Trophoblast cell (in vitro differentiated cells and primary cell): ENCODE results near the gene SESN1.
A peak's percentile ranks its signal among the peaks of the same experiment; 100 is the strongest.

Source experiments
- DNase-seq, 2 donors: peaks; one replicate each; pipeline ENCODE4 v3.0.0-alpha.2; 2016
- H2AFZ ChIP-seq: 2 replicates; pipeline ENCODE4 v1.6.1; 2013; ENCODE audit warnings: low read length, moderate library complexity, mild to moderate bottlenecking; ENCODE audit not compliant: insufficient read depth, poor library complexity
- H2AK5ac ChIP-seq: 2 replicates; pipeline ENCODE4 v1.6.1; 2013; ENCODE audit warnings: mild to moderate bottlenecking, low read length
- H2BK120ac ChIP-seq: 2 replicates; pipeline ENCODE4 v1.6.1; 2013; ENCODE audit warnings: low read length, mild to moderate bottlenecking, moderate library complexity; ENCODE audit not compliant: insufficient read depth, poor library complexity
- H2BK12ac ChIP-seq: 2 replicates; pipeline ENCODE4 v1.6.1; 2013; ENCODE audit warnings: mild to moderate bottlenecking, low read length, moderate library complexity
- H2BK5ac ChIP-seq: 2 replicates; pipeline ENCODE4 v1.6.1; 2013; ENCODE audit warnings: low read length, low read depth, moderate library complexity, mild to moderate bottlenecking; ENCODE audit not compliant: poor library complexity
- H3K14ac ChIP-seq: 2 replicates; pipeline ENCODE4 v1.6.1; 2013; ENCODE audit warnings: mild to moderate bottlenecking, low read length
- H3K18ac ChIP-seq: 2 replicates; pipeline ENCODE4 v1.6.1; 2013; ENCODE audit warnings: mild to moderate bottlenecking, low read length
- H3K23ac ChIP-seq: 2 replicates; pipeline ENCODE4 v1.6.1; 2013; ENCODE audit warnings: low read length
- H3K27ac ChIP-seq: 2 replicates; pipeline ENCODE4 v1.5.1; 2013; ENCODE audit warnings: low read depth, mild to moderate bottlenecking, inconsistent platforms, low read length, moderate library complexity
- H3K27me3 ChIP-seq: 2 replicates; pipeline ENCODE4 v1.6.1; 2013; ENCODE audit warnings: inconsistent platforms, mild to moderate bottlenecking, low read length, moderate library complexity; ENCODE audit not compliant: insufficient read depth
- H3K36me3 ChIP-seq, 2 experiments: 1 replicate in 1 of 2; 2 replicates in 1 of 2; pipeline ENCODE4 v1.6.1; 2013; ENCODE audit warnings: low read length in 2 of 2, mild to moderate bottlenecking in 2 of 2, moderate library complexity in 1 of 2; ENCODE audit not compliant: insufficient read depth in 2 of 2, control insufficient read depth in 1 of 2
- H3K4ac ChIP-seq: 2 replicates; pipeline ENCODE4 v1.6.1; 2013; ENCODE audit warnings: low read depth, mild to moderate bottlenecking, low read length, moderate library complexity
- H3K4me1 ChIP-seq, 2 experiments: 1 replicate in 1 of 2; 2 replicates in 1 of 2; pipeline ENCODE4 v1.6.1; 2013; ENCODE audit warnings: low read length in 2 of 2, mild to moderate bottlenecking in 2 of 2, moderate library complexity in 1 of 2; ENCODE audit not compliant: insufficient read depth in 2 of 2, control insufficient read depth in 1 of 2
- H3K4me2 ChIP-seq: 2 replicates; pipeline ENCODE4 v1.6.1; 2013; ENCODE audit warnings: inconsistent platforms, mild to moderate bottlenecking, low read length, moderate library complexity
- H3K4me3 ChIP-seq: 2 replicates; pipeline ENCODE4 v1.5.1; 2013; ENCODE audit warnings: mild to moderate bottlenecking, low read depth, low read length, inconsistent platforms
- H3K79me1 ChIP-seq: one replicate; pipeline ENCODE4 v1.6.1; 2013; ENCODE audit warnings: low read length
- H3K79me2 ChIP-seq: 2 replicates; pipeline ENCODE4 v1.6.1; 2013; ENCODE audit warnings: low read length, mild to moderate bottlenecking; ENCODE audit not compliant: control insufficient read depth, insufficient read depth, poor library complexity
- H3K9ac ChIP-seq: 2 replicates; pipeline ENCODE4 v1.6.1; 2013; ENCODE audit warnings: mild to moderate bottlenecking, low read length
- H3K9me3 ChIP-seq: 2 replicates; pipeline ENCODE4 v1.6.1; 2013; ENCODE audit warnings: low read depth, mild to moderate bottlenecking, control low read depth, inconsistent platforms, low read length; ENCODE audit not compliant: insufficient read depth
- H4K12ac ChIP-seq: 2 replicates; pipeline ENCODE4 v1.6.1; 2013; ENCODE audit warnings: low read depth, mild to moderate bottlenecking, low read length, moderate library complexity
- H4K8ac ChIP-seq: 2 replicates; pipeline ENCODE4 v1.6.1; 2013; ENCODE audit warnings: low read depth, mild to moderate bottlenecking, low read length, moderate library complexity
- H4K91ac ChIP-seq: one replicate; pipeline ENCODE4 v1.6.1; 2013; ENCODE audit warnings: low read depth, mild to moderate bottlenecking, low read length, moderate library complexity
- WGBS: extraction: QIAGEN DNeasy Blood & Tissue Kit; methylation state at CpG from one replicate; pipeline ENCODE4 v1.1.7; 2013; ENCODE audit warnings: missing lambda C conversion rate; ENCODE audit not compliant: insufficient read length, insufficient coverage; ENCODE audit errors: extremely low coverage; 5-methylcytosine and 5-hydroxymethylcytosine counted together

Gene SESN1

GRCh38 chr6:108966251-108966650 is 128.4 kb downstream of the SESN1 start:
- no CpG with 5 or more reads among the region's 5 CpGs for WGBS
- Histone ChIP-seq H2AFZ (no peak overlapping the region), H3K4me2 (no peak overlapping the region), H4K91ac (no peak overlapping the region), H3K27ac (no peak overlapping the region), H3K4me1 (peaks cover 5 to 11% of the 10 kb centered on the region in 2 experiments), H3K36me3 (no peaks in the 10 kb centered on the region), H2BK5ac (no peak overlapping the region), H3K79me2 (no peaks in the 10 kb centered on the region), H3K4ac (no peak overlapping the region), H3K79me1 (peaks cover 2% of the 10 kb centered on the region), H2AK5ac (no peak overlapping the region), H3K4me3 (no peak overlapping the region), H4K8ac (no peak overlapping the region), H2BK12ac (no peak overlapping the region), H3K27me3 (no peaks in the 10 kb centered on the region), H4K12ac (no peak overlapping the region), H3K9me3 (no peaks in the 10 kb centered on the region), H3K23ac (no peak overlapping the region), H3K14ac (no peak overlapping the region), H3K18ac (no peak overlapping the region), H2BK120ac (no peak overlapping the region), H3K9ac (no peak overlapping the region)
- DNase-seq: peak; percentile 28 to 66

GRCh38 chr6:108961985-108962384 is 132.7 kb downstream of the SESN1 start:
- no peaks in the 10 kb centered on the region for H3K79me1 ChIP-seq
- peaks cover 2 to 4% of the 10 kb centered on the region in 2 experiments for H3K4me1 ChIP-seq
- no CpG with 5 or more reads among the region's 6 CpGs for WGBS
- no peak overlapping the region for H2BK12ac ChIP-seq
- H4K12ac ChIP-seq: no peak overlapping the region
- H3K4me3 ChIP-seq: no peak overlapping the region
- no peak overlapping the region for H4K91ac ChIP-seq
- H3K23ac ChIP-seq: no peak overlapping the region
- no peak overlapping the region for H3K14ac ChIP-seq
- DNase-seq: no peak
- H3K36me3 ChIP-seq: no peaks in the 10 kb centered on the region
- no peak overlapping the region for H3K27ac ChIP-seq
- H3K4me2 ChIP-seq: no peak overlapping the region
- no peak overlapping the region for H3K18ac ChIP-seq
- H4K8ac ChIP-seq: no peak overlapping the region
- no peak overlapping the region for H2BK5ac ChIP-seq
- H3K4ac ChIP-seq: no peak overlapping the region
- no peaks in the 10 kb centered on the region for H3K9me3 ChIP-seq
- H2BK120ac ChIP-seq: no peak overlapping the region
- H3K27me3 ChIP-seq: no peaks in the 10 kb centered on the region
- no peaks in the 10 kb centered on the region for H3K79me2 ChIP-seq
- H3K9ac ChIP-seq: no peak overlapping the region
- H2AK5ac ChIP-seq: no peak overlapping the region
- no peak overlapping the region for H2AFZ ChIP-seq

GRCh38 chr6:108961077-108961476 is 133.6 kb downstream of the SESN1 start:
- Histone ChIP-seq H3K4me3 (no peak overlapping the region), H3K79me2 (no peaks in the 10 kb centered on the region), H2BK5ac (no peak overlapping the region), H3K4me1 (no peaks in the 10 kb centered on the region), H4K8ac (no peak overlapping the region), H3K18ac (no peak overlapping the region), H3K14ac (no peak overlapping the region), H2BK12ac (no peak overlapping the region), H3K4me2 (no peak overlapping the region), H3K36me3 (no peaks in the 10 kb centered on the region), H3K4ac (no peak overlapping the region), H2AFZ (no peak overlapping the region), H4K91ac (no peak overlapping the region), H3K9me3 (no peaks in the 10 kb centered on the region), H3K27me3 (no peaks in the 10 kb centered on the region), H2AK5ac (no peak overlapping the region), H3K9ac (no peak overlapping the region), H2BK120ac (no peak overlapping the region), H3K23ac (no peak overlapping the region), H3K27ac (no peak overlapping the region), H3K79me1 (no peaks in the 10 kb centered on the region), H4K12ac (no peak overlapping the region)
- no CpG with 5 or more reads among the region's 14 CpGs for WGBS
- DNase-seq: no peak

GRCh38 chr6:108960601-108961000 is 134.0 kb downstream of the SESN1 start:
- Histone ChIP-seq H2BK120ac (no peak overlapping the region), H3K79me1 (no peaks in the 10 kb centered on the region), H3K27ac (no peak overlapping the region), H4K8ac (no peak overlapping the region), H2BK12ac (no peak overlapping the region), H3K9me3 (no peaks in the 10 kb centered on the region), H4K12ac (no peak overlapping the region), H3K4ac (no peak overlapping the region), H3K4me2 (no peak overlapping the region), H2BK5ac (no peak overlapping the region), H2AFZ (no peak overlapping the region), H2AK5ac (no peak overlapping the region), H3K9ac (no peak overlapping the region), H3K79me2 (no peaks in the 10 kb centered on the region), H3K14ac (no peak overlapping the region), H3K27me3 (no peaks in the 10 kb centered on the region), H3K4me3 (no peak overlapping the region), H3K23ac (no peak overlapping the region), H4K91ac (no peak overlapping the region), H3K18ac (no peak overlapping the region), H3K4me1 (no peaks in the 10 kb centered on the region), H3K36me3 (no peaks in the 10 kb centered on the region)
- no CpG with 5 or more reads among the region's 7 CpGs for WGBS
- no peak for DNase-seq
